Measurements from ENCODE around the gene CD99L2.

DNA sequence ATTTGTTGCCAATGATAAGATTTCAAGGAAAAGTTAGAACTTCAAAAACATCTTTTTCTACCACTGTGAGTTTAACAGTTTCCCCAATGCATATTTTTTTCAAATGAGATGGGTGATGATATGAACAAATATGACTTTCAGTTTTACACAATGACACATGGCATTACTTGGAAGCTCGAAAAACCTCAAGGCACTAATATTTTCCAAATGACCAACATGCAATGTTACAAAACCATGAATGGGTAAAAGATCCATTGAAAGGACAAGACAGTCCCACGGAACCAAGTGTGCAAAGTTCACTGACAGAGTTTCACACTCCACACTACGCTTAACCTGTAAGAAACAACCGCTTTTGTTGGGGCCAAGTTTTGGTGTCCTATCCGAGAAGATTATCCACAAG lies 84.5 kb downstream of the CD99L2 start:
- TF ChIP-seq EZH2phosphoT487 (IDR thresholded peaks at IDR 0.05; ENCODE audit: insufficient read depth, low read depth), result no peak
- TF ChIP-seq EZH2 (IDR thresholded peaks at IDR 0.05; ENCODE audit: insufficient read depth, poor library complexity, severe bottlenecking), result no peak

Data from GM23248 (cell line).